ENCODE data around the gene UBE2I.

UBE2I gene

GRCh38 chr16:1297018-1297696, 12.3 kb upstream of the UBE2I start (continued):
- TF ChIP-seq ZNF704 (tag by site-specific recombination; IDR thresholded peaks at IDR 0.05) = no peak
- no peak for TF ChIP-seq ZNF571 (tag by site-specific recombination; IDR thresholded peaks at IDR 0.05)
- TF ChIP-seq ZNF221 (tag by site-specific recombination; IDR thresholded peaks at IDR 0.05; ENCODE audit: borderline replicate concordance) = no peak
- TF ChIP-seq ZNF169 (tag by site-specific recombination; IDR thresholded peaks at IDR 0.05) = no peak
- no peak for TF ChIP-seq ZBTB7A (tag by site-specific recombination; IDR thresholded peaks at IDR 0.05; ENCODE audit: low read depth)
- TF ChIP-seq ZNF561 (tag by site-specific recombination; IDR thresholded peaks at IDR 0.05; ENCODE audit: borderline replicate concordance) = no peak
- TF ChIP-seq ZNF37A (tag by site-specific recombination; IDR thresholded peaks at IDR 0.05) = no peak
- TF ChIP-seq ZNF175 (tag by site-specific recombination; IDR thresholded peaks at IDR 0.05) = no peak
- TF ChIP-seq ZNF488 (tag by site-specific recombination; IDR thresholded peaks at IDR 0.05) = no peak
- TF ChIP-seq ZNF280C (tag by site-specific recombination; IDR thresholded peaks at IDR 0.05) = no peak
- TF ChIP-seq HOXA7 (CRISPR knock-in tag; IDR thresholded peaks at IDR 0.05; ENCODE audit: borderline replicate concordance) = no peak
- no peak for TF ChIP-seq ZNF560 (tag by site-specific recombination; IDR thresholded peaks at IDR 0.05; ENCODE audit: borderline replicate concordance)
- TF ChIP-seq SP3 (tag by site-specific recombination; IDR thresholded peaks at IDR 0.05) = peak; percentile 45
- no peak for TF ChIP-seq ZXDB (tag by site-specific recombination; IDR thresholded peaks at IDR 0.05)
- TF ChIP-seq ZBTB17 (tag by site-specific recombination; IDR thresholded peaks at IDR 0.05) = no peak
- TF ChIP-seq ZFP69B (tag by site-specific recombination; IDR thresholded peaks at IDR 0.05) = no peak
- TF ChIP-seq ZBTB1 (tag by site-specific recombination; IDR thresholded peaks at IDR 0.05) = no peak
- no peak for TF ChIP-seq ZBTB49 (tag by site-specific recombination; IDR thresholded peaks at IDR 0.05; ENCODE audit: low read depth)
- TF ChIP-seq SCRT1 (tag by site-specific recombination; IDR thresholded peaks at IDR 0.05; ENCODE audit: borderline replicate concordance) = no peak
- TF ChIP-seq ZNF155 (tag by site-specific recombination; IDR thresholded peaks at IDR 0.05) = no peak
- no peak for TF ChIP-seq AEBP2 (tag by site-specific recombination; IDR thresholded peaks at IDR 0.05; ENCODE audit: borderline replicate concordance)
- no peak for TF ChIP-seq ZNF701 (tag by site-specific recombination; IDR thresholded peaks at IDR 0.05)
- TF ChIP-seq ZNF544 (tag by site-specific recombination; IDR thresholded peaks at IDR 0.05) = no peak
- no peak for TF ChIP-seq ZNF623 (tag by site-specific recombination; IDR thresholded peaks at IDR 0.05)
- peak; percentile 59; the same call in 1 of the 2 replicates for TF ChIP-seq SP7 (tag by site-specific recombination; IDR thresholded peaks at IDR 0.05)
- no peak for TF ChIP-seq ZNF658 (tag by site-specific recombination; IDR thresholded peaks at IDR 0.05)
- TF ChIP-seq OSR2 (tag by site-specific recombination; IDR thresholded peaks at IDR 0.05) = no peak
- no peak for TF ChIP-seq RBAK (tag by site-specific recombination; IDR thresholded peaks at IDR 0.05)
- no peak for TF ChIP-seq ZNF513 (tag by site-specific recombination; IDR thresholded peaks at IDR 0.05)
- no peak for TF ChIP-seq KLF9 (tag by site-specific recombination; IDR thresholded peaks at IDR 0.05; ENCODE audit: low read depth)
- no peak for TF ChIP-seq ZNF133 (tag by site-specific recombination; IDR thresholded peaks at IDR 0.05)

Data from HEK293 (cell line).